ENCODE results near the gene GSE1. TPM values are rescaled to one million over a fixed set of nuclear protein-coding genes. Genes with fewer than 3 reads are reported as not detected.
A peak's percentile ranks its signal among the peaks of the same experiment; 100 is the strongest.
"Not testable (repeated sequence)": the region's sequence is repeated elsewhere in the genome, so short reads cannot be mapped to it uniquely, and the experiment has no call there.

GSE1 gene
- total RNA-seq, 6 experiments from 2014 or later, result 49.2 to 62.3 (median 58.1) TPM

GRCh38 chr16:85589688-85590505 lies 23.2 kb upstream of the GSE1 start:
- peaks cover 4% of the 10 kb centered on the region; the same call in 1 of the 2 replicates for H3K36me3 Mint-ChIP-seq (ENCODE audit: low read depth)
- no peaks in the 10 kb centered on the region for H3K9me3 Mint-ChIP-seq
- DNase-seq, result no peak
- H3K4me3 Mint-ChIP-seq, result no peak overlapping the region
- H3K4me1 Mint-ChIP-seq (ENCODE audit: low read depth), result peaks cover 25% of the 10 kb centered on the region
- no peak overlapping the region for H3K27ac Mint-ChIP-seq
- H3K27me3 Mint-ChIP-seq (ENCODE audit: insufficient read depth), result peaks cover 6% of the 10 kb centered on the region
- TF ChIP-seq CTCF (IDR thresholded peaks at IDR 0.05), result no peak

DNA sequence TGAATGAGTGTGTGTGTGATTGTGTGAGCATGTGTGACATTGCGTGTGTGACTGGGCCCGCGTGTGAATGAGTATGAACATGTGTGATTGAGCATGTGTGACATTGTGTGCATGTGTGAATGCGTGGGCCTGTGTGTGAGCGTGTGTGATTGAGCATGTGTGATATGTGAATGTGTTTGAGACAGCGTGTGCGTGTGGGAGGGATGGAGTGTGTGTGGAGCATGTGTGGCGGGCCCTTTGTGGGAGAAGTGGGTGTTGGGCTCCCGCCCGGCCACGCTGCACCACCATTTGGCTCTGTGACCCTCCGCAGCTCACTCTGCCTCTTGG lies 22.7 kb upstream of the GSE1 start:
- Mint-ChIP-seq H3K27me3 (ENCODE audit: insufficient read depth) (peaks cover 5% of the 10 kb centered on the region), H3K27ac (no peak overlapping the region), H3K4me1 (ENCODE audit: low read depth) (peaks cover 22% of the 10 kb centered on the region), H3K9me3 (no peaks in the 10 kb centered on the region), H3K36me3 (ENCODE audit: low read depth) (peaks cover 4% of the 10 kb centered on the region; the same call in 1 of the 2 replicates), H3K4me3 (no peak overlapping the region)
- no peak for TF ChIP-seq CTCF (IDR thresholded peaks at IDR 0.05)
- no peak for DNase-seq

GRCh38 chr16:85591381-85591780 lies 21.7 kb upstream of the GSE1 start:
- no peak overlapping the region for H3K4me3 Mint-ChIP-seq
- no peak overlapping the region for H3K27ac Mint-ChIP-seq
- no peak for TF ChIP-seq CTCF (IDR thresholded peaks at IDR 0.05)
- H3K4me1 Mint-ChIP-seq (ENCODE audit: low read depth), result peaks cover 13% of the 10 kb centered on the region
- H3K9me3 Mint-ChIP-seq, result no peaks in the 10 kb centered on the region
- DNase-seq, result no peak
- H3K36me3 Mint-ChIP-seq (ENCODE audit: low read depth), result peaks cover 4% of the 10 kb centered on the region; the same call in 1 of the 2 replicates
- peaks cover 3% of the 10 kb centered on the region; the same call in 1 of the 2 replicates for H3K27me3 Mint-ChIP-seq (ENCODE audit: insufficient read depth)

GRCh38 chr16:85592277-85592676 lies 20.8 kb upstream of the GSE1 start:
- not testable (repeated sequence) for DNase-seq; H3K27me3 Mint-ChIP-seq (ENCODE audit: insufficient read depth); H3K36me3 Mint-ChIP-seq (ENCODE audit: low read depth); H3K9me3 Mint-ChIP-seq; H3K4me3 Mint-ChIP-seq
- Mint-ChIP-seq H3K27ac (0 out of 2 replicates have a peak overlapping the region, but pooled peaks have one; percentile 22), H3K4me1 (ENCODE audit: low read depth) (peaks cover 13% of the 10 kb centered on the region)

DNA sequence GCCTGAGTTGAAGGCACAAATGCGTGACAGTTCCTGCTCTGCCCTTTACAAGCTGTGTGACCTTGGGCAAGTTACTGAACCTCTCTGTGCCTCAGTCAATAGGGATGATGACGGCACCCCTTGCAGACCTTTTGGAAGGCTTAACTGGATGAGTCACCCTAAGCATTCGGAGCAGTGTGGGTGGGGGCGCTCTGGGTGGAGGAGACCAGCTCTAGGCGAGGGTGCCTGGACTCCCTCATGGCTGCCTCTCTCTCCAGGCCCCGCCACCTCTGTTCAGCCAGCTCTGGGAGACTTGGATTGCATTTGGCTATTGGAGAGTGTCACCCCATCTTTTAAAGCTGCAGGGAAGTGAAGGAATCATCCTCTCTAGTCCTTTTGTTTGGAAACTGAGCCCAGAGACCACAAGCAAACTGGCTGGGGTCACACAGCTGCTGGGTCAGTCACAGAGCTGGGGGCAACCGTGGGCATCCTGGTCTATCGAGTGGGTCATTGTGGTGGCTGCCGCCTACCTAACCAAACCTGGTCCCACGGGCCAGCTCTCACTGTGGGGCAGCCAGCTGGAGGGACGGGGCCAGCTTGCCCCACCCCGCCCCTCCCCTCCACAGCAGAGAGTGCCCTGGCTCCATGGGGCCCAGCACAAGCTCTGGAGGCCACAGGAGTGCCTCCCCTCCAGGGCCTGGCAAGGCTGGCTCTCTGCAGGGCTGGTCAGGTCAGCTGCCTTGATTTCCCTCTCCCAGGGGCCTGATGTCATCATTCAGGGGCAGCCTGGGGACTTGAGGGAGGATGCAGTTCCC lies 20.2 kb upstream of the GSE1 start:
- Mint-ChIP-seq H3K36me3 (ENCODE audit: low read depth) (peaks cover 4% of the 10 kb centered on the region; the same call in 1 of the 2 replicates), H3K4me1 (ENCODE audit: low read depth) (peaks cover 13% of the 10 kb centered on the region), H3K27me3 (ENCODE audit: insufficient read depth) (peaks cover 3% of the 10 kb centered on the region; the same call in 1 of the 2 replicates), H3K27ac (0 out of 2 replicates have a peak overlapping the region, but pooled peaks have one; percentile 22), H3K4me3 (no peak overlapping the region; the same call in 1 of the 2 replicates), H3K9me3 (no peaks in the 10 kb centered on the region)
- no peak for TF ChIP-seq CTCF (IDR thresholded peaks at IDR 0.05)
- no peak for DNase-seq

All from HFFc6 (cell line).